Measurements from ENCODE around the gene CHADL.

GRCh38 chr22:41222846-41223507 lies 17.8 kb downstream of the CHADL start:
- no peak for TF ChIP-seq POLR2A (IDR thresholded peaks at IDR 0.05; ENCODE audit: low read depth, low read length)
- TF ChIP-seq CTCF (conservative IDR thresholded peaks at IDR 0.05; ENCODE audit: low read depth, low read length): no peak
- no peak for TF ChIP-seq RAD21 (IDR thresholded peaks at IDR 0.05; ENCODE audit: low read length)
- no peak for TF ChIP-seq MAZ (IDR thresholded peaks at IDR 0.05; ENCODE audit: borderline replicate concordance, low read depth, low read length)
- no peak for TF ChIP-seq NFE2L2 (IDR thresholded peaks at IDR 0.05; ENCODE audit: low read depth, low read length)
- TF ChIP-seq RCOR1 (IDR thresholded peaks at IDR 0.05; ENCODE audit: insufficient replicate concordance, low read length): no peak
- TF ChIP-seq SMC3 (IDR thresholded peaks at IDR 0.05; ENCODE audit: low read depth, low read length): no peak
- no peak for TF ChIP-seq CEBPB (IDR thresholded peaks at IDR 0.05; ENCODE audit: low read depth, low read length)
- no peak for TF ChIP-seq USF2 (IDR thresholded peaks at IDR 0.05; ENCODE audit: low read depth, low read length)
- no peak for TF ChIP-seq FOS (IDR thresholded peaks at IDR 0.05; ENCODE audit: low read depth, low read length)

Data from IMR-90 (cell line).